ENCODE results near the gene CROCC.
"Not testable (repeated sequence)": the region's sequence is repeated elsewhere in the genome, so short reads cannot be mapped to it uniquely, and the experiment has no call there.

The CROCC gene

DNA sequence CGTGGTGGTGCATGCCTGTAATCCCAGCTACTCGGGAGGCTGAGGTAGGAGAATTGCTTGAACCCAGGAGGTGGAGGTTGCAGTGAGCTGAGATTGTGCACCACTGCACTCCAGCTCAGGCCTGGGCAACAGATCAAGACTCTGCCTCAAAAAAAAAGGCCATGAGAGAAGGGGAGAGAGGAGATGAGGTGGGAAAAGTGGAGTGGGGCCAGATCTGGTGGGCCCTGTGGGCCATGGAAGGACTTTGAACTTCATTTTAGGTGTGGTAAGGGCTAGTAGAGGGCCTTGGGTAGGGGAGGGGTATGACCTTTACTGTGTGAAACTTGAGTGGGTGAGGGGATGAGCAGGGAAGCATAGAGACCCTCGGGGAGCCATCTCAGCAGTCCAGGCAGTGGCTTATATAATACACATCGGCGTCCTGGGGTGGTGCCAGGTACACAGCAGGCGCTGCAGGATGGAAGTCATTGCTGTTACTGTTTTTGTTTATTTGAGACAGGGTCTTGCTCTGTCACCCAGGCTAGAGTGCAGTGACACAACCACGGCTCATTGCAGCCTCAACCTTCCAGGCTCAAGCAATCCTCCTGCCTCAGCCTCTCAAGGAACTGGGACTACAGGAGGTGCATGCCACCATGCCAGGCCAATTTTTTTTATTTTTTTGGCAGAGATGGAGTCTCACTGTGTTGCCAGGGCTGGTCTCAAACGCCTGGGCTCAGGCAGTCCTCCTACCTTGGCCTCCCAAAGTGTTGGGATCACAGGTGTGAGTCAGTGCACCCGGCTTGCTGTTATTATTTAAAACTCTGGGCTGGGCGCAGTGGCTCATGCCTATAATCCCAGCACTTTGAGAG is 5.5 kb upstream of the CROCC start:
- not testable (repeated sequence) for DNase-seq

- no peak for DNase-seq
Measured at GRCh38 chr1:16918371-16918770, 3.4 kb upstream of the CROCC start.

GRCh38 chr1:16918936-16919665 is 2.6 kb upstream of the CROCC start:
- not testable (repeated sequence) for DNase-seq

DNA sequence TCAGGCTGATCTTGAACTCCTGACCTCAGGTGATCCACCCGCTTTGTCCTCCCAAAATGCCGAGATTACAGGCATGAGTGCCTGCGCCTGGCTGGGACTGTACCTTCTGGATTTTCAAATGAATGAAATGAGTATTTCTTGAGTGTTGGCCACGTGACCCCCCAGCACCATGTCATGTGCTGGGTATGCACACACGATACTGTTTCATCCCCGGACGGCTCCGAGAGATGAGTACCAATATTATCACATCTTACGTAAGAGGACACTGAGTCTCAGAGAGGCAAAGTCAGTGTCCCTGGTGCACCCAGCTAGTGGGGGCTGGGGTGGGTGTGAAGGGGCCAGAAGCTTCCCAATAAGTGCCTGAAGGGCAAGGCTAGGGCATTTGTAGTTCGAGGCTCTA is 780 bp upstream of the CROCC start:
- DNase-seq: no peak

- no peak for DNase-seq
Measured at GRCh38 chr1:16922466-16922865, 735 bp downstream of the CROCC start.

GRCh38 chr1:16922885-16923431 is 1.2 kb downstream of the CROCC start:
- DNase-seq: no peak

DNA sequence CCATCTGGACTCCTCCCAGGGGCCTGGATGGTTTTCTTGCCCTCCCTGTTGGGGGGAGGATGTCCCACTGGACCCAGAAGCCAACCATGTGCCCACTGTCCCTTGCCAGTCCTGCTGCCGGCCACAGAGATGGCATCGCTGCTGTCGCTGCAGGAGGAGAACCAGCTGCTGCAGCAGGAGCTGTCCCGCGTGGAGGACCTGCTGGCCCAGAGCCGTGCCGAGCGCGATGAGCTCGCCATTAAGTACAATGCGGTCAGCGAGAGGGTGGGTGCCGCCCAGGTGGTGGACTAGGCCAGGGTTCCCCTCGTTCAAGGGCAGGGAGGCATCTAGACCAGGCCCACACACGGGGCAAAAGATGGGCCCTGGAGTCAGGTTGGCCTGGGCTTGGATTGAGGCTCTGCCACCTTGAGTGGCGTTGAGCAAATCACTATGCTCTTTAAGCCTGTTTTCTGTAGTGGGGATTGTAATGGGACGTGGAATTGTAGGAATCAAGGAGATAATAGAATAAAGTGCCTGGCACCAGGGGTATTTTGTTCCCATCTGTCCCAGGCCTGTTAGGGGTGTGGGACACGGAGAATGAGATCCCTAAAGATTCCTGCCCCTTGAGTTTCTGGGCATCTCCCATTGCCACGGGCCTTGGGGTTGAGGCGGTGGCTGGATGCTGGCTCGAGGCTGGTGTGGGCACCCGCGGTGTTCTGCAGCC is 2.6 kb downstream of the CROCC start:
- no peak for DNase-seq

- no peak for DNase-seq
Measured at GRCh38 chr1:16924919-16925477, 3.3 kb downstream of the CROCC start.

- DNase-seq: no peak
Measured at GRCh38 chr1:16925635-16926490, 4.1 kb downstream of the CROCC start.

GRCh38 chr1:16926491-16927073 is 4.9 kb downstream of the CROCC start:
- DNase-seq: no peak

DNA sequence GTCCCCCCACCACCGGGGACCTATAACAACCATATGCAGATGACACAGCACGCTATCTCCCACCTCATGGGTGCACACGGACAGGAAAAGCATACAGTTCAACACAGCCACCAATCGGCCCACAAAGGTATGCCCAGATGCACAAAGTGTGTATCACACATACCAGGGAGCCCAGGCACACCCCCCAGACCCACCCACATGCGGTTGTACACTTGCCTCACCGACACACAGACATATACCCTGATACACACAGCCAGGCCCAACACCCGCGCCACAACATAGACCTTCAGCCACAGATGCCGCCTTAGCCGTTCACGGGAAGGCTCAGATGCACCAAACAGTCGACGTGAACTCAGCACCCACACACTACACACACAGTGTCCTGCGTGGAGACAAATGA is 5.5 kb downstream of the CROCC start:
- no peak for DNase-seq

GRCh38 chr1:16927711-16928485 is 6.2 kb downstream of the CROCC start:
- DNase-seq: no peak

DNA sequence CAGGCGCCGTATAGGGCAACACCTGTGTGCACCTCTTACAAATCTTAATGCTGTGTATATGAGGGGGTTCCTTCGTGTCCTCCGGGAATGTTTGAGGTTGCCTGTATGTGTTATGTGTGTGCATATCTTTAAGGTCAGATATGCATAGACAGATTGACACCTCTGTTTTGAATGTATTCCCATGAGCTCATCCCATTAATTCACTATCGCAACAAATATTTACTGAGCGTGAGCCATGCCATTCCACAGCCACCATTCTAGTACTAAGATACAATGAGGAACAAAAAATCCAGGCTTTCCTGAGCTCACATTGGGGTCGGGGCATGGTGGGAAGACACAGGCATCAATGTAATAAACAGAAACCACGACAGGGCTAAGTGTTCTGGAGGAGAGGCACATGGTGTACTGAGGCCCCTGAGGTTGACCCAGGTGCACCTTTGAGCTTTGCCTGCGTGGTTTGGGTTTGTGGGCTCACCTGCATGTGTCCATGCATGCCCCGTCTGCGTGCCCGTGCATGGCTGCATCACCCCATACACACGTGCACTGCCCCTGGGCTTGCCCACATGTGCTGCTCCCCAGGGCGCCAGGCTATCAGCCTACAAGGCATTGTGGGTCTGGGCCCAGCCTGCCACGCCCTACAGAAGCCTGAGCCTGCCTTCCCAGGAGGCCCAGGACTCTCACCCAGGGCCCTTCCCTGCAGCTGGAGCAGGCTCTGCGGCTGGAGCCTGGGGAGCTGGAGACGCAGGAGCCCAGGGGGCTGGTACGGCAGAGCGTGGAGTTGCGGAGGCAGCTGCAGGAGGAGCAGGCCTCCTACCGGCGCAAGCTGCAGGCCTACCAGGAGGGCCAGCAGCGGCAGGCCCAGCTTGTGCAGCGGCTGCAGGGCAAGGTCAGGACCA is 7.7 kb downstream of the CROCC start:
- DNase-seq: not testable (repeated sequence)

DNA sequence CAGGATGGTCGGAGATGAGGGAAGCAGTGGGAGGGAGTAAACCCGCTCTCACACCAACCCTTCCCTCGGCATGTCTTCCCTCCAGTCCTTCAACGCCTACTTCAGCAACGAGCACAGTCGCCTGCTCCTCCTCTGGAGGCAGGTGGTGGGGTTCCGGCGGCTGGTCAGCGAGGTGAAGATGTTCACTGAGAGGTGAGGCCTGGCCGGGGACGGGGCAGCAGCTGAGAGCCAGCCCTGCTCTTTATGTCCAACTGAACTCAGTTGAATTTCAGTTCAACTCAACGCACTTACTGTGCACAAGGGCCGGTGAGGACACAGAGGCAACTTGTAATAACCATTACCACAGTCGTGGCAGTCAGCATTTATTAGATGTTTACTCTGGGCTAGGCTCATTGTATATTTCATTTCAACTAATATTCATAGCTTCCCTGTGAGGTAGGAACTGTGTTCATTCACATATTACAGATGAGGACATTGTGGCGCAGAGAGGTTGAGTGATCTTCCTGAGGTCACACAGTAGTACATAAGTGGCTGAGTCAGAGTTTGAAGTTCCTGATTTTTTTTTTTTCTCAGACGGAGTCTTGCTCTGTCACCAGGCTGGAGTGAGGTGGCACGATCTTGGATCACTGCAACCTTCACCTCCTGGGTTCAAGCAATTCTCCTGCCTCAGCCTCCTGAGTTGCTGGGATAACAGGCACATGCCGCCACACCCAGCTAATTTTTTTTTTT is 9.6 kb downstream of the CROCC start:
- not testable (repeated sequence) for DNase-seq

- not testable (repeated sequence) for DNase-seq
Measured at GRCh38 chr1:16933945-16934344, 12.2 kb downstream of the CROCC start.

DNA sequence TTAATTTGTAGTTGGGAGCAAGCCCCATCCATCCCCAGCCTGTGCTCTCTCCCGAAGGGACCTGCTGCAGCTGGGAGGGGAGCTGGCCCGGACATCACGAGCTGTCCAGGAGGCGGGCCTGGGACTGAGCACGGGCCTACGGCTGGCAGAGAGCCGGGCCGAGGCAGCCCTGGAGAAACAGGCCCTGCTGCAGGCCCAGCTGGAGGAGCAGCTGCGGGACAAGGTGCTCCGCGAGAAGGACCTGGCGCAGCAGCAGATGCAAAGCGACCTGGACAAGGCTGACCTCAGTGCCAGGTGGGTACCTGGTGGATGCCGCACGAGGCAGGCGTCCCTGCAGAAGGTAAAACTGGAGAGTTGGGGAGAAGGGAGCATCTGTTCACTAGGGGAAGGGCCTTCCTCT is 14.8 kb downstream of the CROCC start:
- DNase-seq: not testable (repeated sequence)

DNA sequence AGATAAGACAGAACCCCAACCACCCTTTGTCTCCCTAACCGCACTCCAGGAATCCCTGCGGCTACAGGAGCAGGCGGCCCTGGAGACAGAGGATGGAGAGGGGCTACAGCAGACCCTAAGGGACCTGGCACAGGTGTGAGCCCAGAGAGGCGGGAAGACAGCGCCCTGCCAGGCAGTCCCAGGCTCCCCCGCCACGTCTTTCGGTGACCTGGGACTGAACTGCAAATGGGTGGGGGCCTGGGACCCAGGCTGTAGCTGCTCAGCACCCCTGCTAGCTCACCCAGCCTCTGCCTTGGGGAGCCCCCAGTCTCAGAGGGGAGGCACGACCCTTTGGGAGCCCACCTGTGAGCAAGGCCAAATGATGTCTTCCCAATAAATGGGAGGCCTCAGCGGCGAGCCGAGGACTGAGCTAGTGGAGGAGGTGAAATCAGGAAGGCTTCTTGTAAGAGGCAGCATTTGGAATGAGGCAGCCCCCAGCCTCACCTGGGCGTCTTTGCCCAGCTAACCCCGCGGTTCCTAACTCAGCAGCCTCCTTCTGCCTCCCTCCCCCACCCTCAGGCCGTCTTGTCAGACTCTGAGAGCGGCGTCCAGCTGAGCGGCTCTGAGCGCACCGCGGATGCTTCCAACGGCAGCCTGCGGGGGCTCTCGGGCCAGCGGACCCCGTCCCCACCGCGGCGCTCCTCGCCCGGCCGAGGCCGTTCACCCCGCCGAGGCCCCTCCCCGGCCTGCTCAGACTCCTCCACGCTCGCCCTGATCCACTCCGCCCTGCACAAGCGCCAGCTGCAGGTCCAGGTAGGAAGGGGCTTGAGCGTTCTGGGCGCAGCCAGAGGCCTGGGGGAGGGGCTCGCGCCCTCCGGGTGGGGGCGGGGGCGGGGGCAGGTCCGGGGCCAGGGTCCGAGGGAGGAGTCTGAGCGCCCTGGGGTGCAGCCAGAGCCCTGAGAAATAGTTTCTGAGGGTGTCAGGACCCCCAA is 16.9 kb downstream of the CROCC start:
- DNase-seq: no peak

Measured in SIG-M5 (cell line).